ENCODE results near the gene SUN2. TPM values are rescaled to one million over a fixed set of nuclear protein-coding genes. Genes with fewer than 3 reads are reported as not detected.

Gene SUN2
- total and polyA plus RNA-seq, 2 of the 4 experiments (the other 2 are of a cell fraction) = 27.8 to 50.0 TPM

DNA sequence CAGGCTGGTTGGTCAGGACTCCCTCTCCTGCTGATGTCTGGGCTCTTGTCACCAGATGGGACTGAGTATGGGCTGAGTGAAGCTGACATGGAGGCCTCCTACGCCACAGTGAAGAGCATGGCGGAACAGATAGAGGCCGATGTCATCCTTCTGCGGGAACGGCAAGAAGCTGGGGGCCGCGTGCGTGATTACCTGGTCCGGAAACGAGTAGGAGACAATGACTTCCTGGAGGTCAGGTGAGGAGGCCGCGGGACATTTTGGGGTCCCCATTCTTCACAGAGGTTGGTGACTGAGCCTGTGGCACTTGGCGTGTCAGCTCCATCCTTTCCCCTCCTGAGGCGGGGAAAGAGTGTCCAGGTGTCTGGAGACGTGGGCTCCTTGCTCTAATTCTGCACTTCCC is 39.9 kb downstream of the SUN2 start:
- peaks cover 4% of the 10 kb centered on the region for H3K4me1 ChIP-seq (ENCODE audit: control insufficient read depth, insufficient read depth, low read length)
- H4K91ac ChIP-seq (ENCODE audit: insufficient read depth, low read depth, low read length) = no peak overlapping the region
- BruUV-seq (replicated peaks) = no TSS peak
- H4K5ac ChIP-seq (ENCODE audit: low read depth, low read length) = no peak overlapping the region
- no peak overlapping the region for H3K4ac ChIP-seq (ENCODE audit: low read depth, low read length)
- no peak overlapping the region for H2BK15ac ChIP-seq (ENCODE audit: low read depth, low read length)
- peaks cover 22% of the 10 kb centered on the region for H3K36me3 ChIP-seq (ENCODE audit: control insufficient read depth, insufficient read depth, low read length)
- no peak overlapping the region for H3K4me2 ChIP-seq (ENCODE audit: low read depth, low read length)
- H3K9me3 ChIP-seq (ENCODE audit: control insufficient read depth, insufficient read depth, low read length) = no peaks in the 10 kb centered on the region
- CTCF ChIA-PET = interaction anchor here (1.3 kb wide), 1 partner anchor 53 kb away, joined by 3 read pairs; no protein-coding TSS in a partner anchor
- in situ Hi-C loops (cut with MboI; ENCODE audit: low sequenced_read_pairs) = no loop called here
- no peak overlapping the region for H3K23ac ChIP-seq (ENCODE audit: low read depth, low read length)
- dilution Hi-C loops (cut with HindIII; ENCODE audit: low sequenced_read_pairs, unreplicated experiment) = no loop called here
- no peak overlapping the region for H3K18ac ChIP-seq (ENCODE audit: low read depth, low read length)
- no peak overlapping the region for H2BK20ac ChIP-seq (ENCODE audit: low read depth, low read length)
- ATAC-seq (ENCODE audit: low read depth) (no peak), DNase-seq (no peak)
- no peak overlapping the region for H3K56ac ChIP-seq (ENCODE audit: extremely low read depth, insufficient read depth, low read length)
- no peak overlapping the region for H2BK120ac ChIP-seq (ENCODE audit: low read depth, low read length)
- TF ChIP-seq, protein P1, sequence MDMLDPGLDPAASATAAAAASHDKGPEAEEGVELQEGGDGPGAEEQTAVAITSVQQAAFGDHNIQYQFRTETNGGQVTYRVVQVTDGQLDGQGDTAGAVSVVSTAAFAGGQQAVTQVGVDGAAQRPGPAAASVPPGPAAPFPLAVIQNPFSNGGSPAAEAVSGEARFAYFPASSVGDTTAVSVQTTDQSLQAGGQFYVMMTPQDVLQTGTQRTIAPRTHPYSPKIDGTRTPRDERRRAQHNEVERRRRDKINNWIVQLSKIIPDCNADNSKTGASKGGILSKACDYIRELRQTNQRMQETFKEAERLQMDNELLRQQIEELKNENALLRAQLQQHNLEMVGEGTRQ (IDR thresholded peaks at IDR 0.05; ENCODE audit: low read depth, low read length) = no peak
- TF ChIP-seq, protein P2, sequence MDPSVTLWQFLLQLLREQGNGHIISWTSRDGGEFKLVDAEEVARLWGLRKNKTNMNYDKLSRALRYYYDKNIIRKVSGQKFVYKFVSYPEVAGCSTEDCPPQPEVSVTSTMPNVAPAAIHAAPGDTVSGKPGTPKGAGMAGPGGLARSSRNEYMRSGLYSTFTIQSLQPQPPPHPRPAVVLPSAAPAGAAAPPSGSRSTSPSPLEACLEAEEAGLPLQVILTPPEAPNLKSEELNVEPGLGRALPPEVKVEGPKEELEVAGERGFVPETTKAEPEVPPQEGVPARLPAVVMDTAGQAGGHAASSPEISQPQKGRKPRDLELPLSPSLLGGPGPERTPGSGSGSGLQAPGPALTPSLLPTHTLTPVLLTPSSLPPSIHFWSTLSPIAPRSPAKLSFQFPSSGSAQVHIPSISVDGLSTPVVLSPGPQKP (IDR thresholded peaks at IDR 0.05; ENCODE audit: borderline replicate concordance, low read depth, low read length) = no peak
- TF ChIP-seq NFE2L2 (IDR thresholded peaks at IDR 0.05; ENCODE audit: low read depth, low read length) (no peak), MXI1 (IDR thresholded peaks at IDR 0.05; ENCODE audit: borderline replicate concordance, low read depth, low read length) (no peak), SMC3 (IDR thresholded peaks at IDR 0.05; ENCODE audit: low read depth, low read length) (no peak), MAZ (IDR thresholded peaks at IDR 0.05; ENCODE audit: borderline replicate concordance, low read depth, low read length) (no peak), RFX5 (IDR thresholded peaks at IDR 0.05; ENCODE audit: low read depth, low read length) (no peak), CEBPB (IDR thresholded peaks at IDR 0.05; ENCODE audit: low read depth, low read length) (no peak)
- no peak overlapping the region for H3K27ac ChIP-seq (ENCODE audit: insufficient read depth, low read length)
- H3K27me3 ChIP-seq (ENCODE audit: control insufficient read depth, insufficient read depth, low read length) = no peaks in the 10 kb centered on the region
- no peak overlapping the region for H3K4me3 ChIP-seq (ENCODE audit: insufficient read depth, low read depth, low read length)
- H3K14ac ChIP-seq (replicated peaks; ENCODE audit: low read depth, low read length) = no peak overlapping the region
- no peak overlapping the region for H2AK9ac ChIP-seq (replicated peaks; ENCODE audit: low read depth, low read length, poor library complexity)
- H2AK5ac ChIP-seq (ENCODE audit: low read depth, low read length) = no peak overlapping the region
- H3K79me1 ChIP-seq (ENCODE audit: low read depth in 1 of 2, low read length in 2 of 2) = peaks cover 43 to 87% of the 10 kb centered on the region in 2 experiments
- peaks cover 32% of the 10 kb centered on the region for H3K9me1 ChIP-seq (ENCODE audit: insufficient read depth, low read length)
- WGBS, 2 experiments (ENCODE audit: extremely low coverage in 2 of 2, insufficient read length in 1 of 2) = 98% methylated on average over 8 of the region's 15 CpGs; no CpG with 5 or more reads in 1 of the 2 experiments
- no peak overlapping the region for H2AFZ ChIP-seq (replicated peaks; ENCODE audit: low read length, poor library complexity)
- H4K8ac ChIP-seq (ENCODE audit: low read depth in 2 of 2, low read length in 2 of 2) = no peak overlapping the region
- peaks cover 65% of the 10 kb centered on the region for H4K20me1 ChIP-seq (ENCODE audit: insufficient read depth, low read length)
- H3K9ac ChIP-seq (ENCODE audit: low read depth, low read length) = no peak overlapping the region
- intact Hi-C loops (cut with micrococcal nuclease) = no loop called here
- POLR2A ChIA-PET (ENCODE audit: unreplicated experiment) = no interaction called here
- H2BK5ac ChIP-seq (ENCODE audit: low read depth, low read length, poor library complexity, severe bottlenecking) = no peak overlapping the region
